HG02970 (cell line): ENCODE results near the gene SLC14A1.

Source experiments
- ATAC-seq: cut with Tn5 transposase; IDR thresholded peaks from one replicate; pipeline ENCODE4 v1.9.1; 2021; ENCODE audit warnings: mild to moderate bottlenecking, moderate library complexity, moderate number of reproducible peaks; ENCODE audit not compliant: unreplicated experiment, low FRiP score

Gene SLC14A1

GRCh38 chr18:45792506-45793263 lies 68.7 kb downstream of the SLC14A1 start:
- ATAC-seq: no peak

DNA sequence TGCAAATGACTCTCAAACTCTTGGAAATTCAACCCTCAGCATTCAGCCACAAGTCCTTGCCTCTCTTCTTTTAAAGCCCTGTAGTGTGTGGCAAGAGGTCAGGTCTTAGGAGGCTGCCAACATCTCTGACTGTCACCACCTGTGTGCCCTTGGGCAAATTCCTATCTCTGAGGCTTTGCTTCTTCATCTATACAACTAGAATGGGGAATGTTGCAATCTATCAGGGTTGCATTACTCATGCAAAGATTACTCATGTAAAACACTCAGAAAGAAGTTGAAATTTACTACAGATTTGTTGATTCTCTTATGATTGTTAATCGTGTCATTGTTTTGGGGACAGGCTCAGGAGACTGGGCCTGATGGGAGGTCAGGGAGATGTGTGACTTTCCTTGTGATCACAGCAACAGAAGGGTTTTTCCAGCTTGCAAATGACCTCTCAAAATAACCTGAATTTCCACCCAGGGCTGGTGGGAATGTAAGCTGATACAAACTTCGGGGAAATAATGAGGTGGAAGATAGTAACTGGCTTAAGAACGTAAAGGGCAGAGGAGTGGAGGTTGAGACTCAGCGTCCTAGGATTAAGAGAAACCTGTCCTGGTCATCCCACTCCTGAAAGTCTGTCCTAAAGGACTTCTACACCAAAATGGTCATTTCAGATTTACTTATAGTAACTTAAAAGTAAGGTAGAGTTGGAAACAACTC lies 69.4 kb downstream of the SLC14A1 start:
- ATAC-seq: no peak

DNA sequence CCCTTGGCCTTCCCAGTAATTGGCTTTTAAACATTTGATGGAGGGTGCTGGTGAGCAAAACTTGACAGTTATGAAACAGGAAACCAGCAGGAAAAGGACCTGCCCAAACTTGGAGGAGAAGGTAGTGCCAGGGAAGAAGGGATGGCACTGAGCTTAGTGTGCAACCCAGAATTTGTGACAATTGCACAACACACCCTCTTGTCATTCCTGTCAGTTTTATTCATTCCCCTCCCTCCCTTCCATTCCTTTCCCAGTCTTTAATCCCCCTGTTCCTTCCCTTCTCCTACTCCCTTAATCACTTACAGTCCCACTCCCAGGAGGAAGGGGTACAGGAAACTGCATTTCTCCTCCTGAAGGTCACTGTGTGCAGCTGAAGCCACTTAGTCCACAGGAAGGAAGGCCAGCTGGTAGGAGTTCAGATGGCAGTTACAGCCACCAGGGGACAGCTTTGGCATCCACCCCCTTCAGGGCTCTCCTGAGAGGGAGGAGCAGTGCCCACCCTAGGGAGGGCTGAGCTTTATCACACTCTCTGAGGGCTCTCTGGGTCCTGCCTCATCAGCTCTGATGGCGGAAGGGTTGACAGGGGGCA lies 77.5 kb downstream of the SLC14A1 start:
- no peak for ATAC-seq
